Measurements from ENCODE around the gene BLOC1S6.

The BLOC1S6 gene

DNA sequence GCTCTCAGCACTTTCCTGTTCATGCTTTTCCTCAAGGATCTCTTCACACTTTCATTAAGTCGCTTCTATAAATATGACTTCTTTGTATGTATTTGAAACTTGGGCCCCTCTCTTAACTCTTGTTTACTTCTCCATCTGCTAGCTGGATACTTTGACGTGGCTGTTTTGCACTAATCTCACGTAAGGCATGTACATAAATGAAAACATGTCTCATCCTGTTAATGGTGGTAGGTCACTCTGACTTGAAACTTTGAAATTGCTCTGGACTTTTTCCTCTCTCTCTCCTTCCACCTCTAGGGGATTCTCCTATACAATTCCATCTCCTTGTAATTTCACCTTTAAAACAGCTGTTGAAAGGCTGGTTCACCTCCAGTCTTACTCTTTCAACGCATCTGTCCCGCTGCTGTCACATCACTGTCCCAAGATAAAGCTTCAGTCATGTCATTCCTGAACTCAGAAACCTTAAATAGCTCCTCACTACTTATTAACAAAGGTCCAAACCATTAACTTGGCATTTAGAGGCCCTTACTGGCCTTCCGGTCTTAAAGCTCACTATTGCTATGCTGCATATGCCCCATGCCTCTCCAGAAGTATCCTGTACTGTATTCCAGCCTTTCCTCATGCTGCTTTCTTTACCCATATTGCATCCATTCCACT lies 1.2 kb downstream of the BLOC1S6 start:
- no peak for DNase-seq (ENCODE audit: low read depth in 3 of 3)

DNA sequence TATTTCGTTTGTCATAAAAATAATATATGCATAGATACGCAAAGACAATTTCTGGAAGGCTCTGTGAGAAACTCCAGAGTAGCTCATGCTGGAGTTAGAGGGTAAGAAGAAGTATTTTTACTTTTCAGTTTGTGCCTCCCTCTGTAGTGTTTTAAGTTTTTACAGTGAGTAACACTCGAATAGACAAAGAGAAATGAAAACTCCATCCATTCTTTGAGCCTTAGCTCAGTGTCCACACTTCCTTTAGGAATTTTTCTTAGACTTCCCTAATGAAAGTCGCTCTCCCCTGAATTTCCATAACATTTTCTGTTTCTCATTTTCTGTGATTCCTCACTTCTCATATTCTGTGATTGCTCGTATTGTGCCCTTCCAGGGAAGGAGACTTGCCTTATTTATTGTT lies 2.1 kb downstream of the BLOC1S6 start:
- no peak for DNase-seq (ENCODE audit: low read depth in 3 of 3)

DNA sequence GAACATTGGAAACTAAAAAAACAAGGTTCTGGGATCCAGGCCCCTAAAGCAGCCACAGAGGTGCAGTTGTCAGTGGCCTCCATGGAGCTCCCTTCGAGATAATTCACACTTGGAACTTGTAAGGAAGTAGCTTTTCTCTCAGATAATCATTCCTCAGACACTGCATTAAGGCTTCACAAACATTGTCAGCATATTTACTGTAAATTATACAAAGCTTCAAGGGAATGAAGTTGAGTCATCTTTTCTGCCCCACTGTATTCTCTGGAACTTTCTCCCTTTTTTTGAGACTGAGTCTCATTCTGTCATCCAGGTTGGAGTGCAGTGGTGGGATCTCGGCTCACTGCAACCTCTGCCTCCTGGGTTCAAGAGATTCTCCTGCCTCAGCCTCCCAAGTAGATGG lies 7.1 kb downstream of the BLOC1S6 start:
- no peak for DNase-seq (ENCODE audit: low read depth in 3 of 3)

DNA sequence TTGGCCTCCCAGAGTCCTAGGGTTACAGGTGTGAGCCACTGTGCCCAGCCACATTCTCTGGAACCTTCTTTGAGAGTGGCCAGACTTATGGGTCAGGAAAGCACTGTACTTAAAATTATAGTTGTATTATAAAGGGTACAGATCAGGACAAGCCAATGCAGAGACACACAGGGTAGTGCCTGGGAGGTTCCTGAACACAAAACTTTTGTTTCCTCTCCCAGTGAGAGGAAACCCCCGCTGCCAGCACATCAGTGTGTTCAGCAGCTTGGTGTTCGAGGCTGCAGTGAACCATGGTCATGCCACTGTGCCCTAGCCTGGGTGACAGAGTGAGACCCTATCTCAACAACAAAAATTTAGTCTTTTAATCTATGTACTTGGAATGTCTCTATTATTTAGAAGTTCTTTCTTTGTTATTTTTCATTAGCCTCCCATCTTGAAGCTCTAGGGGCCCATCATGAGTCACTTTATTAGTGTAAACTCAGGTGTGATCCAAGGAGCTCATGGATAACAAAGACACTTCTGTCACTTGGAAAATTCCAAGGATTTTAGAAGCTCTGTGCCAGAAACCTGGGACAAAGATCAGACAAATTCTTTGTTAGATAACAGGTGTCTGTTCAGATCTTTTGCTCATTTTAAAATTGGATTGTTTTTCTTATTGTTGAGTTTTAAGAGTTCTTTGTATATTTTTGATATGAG lies 7.8 kb downstream of the BLOC1S6 start:
- no peak for DNase-seq (ENCODE audit: low read depth in 3 of 3)

DNA sequence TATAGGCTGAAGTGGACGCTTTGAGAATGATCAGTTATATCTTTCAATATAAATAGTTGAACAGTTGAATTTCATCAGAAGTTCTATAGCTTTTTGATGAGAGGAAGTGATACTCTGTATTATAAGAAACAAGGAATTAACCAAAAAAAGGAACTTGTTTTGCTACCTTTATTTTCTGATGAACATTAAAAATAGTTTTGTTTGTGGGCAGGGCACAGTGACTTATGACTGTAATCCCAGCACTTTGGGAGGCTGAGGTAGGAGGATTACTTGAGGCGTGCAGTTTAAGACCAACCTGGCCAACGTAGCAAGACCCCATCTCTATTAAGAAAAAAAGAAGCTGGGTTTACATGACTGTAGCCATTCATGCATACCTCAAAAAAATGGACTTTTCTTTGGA lies 16.7 kb downstream of the BLOC1S6 start:
- DNase-seq (ENCODE audit: low read depth in 3 of 3): no peak

DNA sequence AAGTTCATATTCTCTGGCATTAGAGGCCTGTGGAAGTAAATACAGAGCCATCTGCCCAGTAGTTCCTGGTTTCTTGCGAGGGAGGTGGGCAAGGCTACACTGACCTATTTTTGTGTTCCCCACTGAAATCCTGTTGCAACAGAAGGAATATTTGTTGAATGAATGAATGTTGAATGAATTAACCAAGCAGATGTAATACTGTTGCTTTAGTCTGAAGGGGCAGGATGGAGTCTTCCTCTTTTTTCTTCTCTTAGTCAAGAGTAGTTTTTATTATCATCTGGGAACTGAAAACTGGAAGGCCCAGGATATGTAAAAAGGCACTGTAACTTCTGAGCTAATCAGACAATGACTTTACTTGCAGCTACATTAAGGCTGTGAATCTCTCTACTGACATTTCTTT lies 17.1 kb downstream of the BLOC1S6 start:
- DNase-seq (ENCODE audit: low read depth in 3 of 3): no peak

DNA sequence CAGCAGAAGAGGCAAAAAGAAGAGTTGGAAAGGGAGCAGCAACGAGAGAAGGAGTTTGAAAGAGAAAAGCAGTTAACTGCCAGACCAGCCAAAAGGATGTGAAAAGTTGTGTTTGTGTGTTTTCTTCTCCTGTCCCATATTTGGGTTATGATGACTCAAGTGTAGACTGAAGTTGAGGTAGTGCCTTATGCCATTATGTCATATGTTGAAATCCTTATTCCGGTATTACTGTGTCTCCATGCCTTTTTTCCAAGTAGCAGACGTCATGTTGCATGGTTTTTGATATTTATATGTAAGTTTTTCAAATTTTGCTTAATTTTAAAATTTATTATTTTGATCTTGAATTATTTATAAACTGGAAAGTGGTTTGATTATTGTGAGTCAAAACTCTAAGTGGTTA lies 19.2 kb downstream of the BLOC1S6 start:
- DNase-seq (ENCODE audit: low read depth in 3 of 3): no peak

DNA sequence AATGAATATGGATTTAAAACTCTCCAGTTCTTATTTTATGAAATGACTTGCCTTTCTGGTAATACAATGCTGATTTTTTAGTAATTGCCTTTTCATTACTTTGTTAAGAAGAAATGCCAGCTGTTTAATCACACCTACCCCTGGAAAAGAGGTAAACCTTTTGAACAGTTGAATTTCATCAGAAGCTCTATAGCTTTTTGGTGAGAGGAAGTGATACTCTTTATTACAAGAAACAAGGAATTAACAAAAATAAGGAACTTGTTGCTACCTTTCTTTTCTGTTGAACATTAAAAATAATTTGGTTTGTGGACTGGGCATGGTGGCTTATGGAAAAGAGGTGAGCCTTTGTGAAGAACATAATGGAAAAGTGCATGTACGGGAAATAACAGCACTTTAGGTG lies 19.7 kb downstream of the BLOC1S6 start:
- no peak for DNase-seq (ENCODE audit: low read depth in 3 of 3)

DNA sequence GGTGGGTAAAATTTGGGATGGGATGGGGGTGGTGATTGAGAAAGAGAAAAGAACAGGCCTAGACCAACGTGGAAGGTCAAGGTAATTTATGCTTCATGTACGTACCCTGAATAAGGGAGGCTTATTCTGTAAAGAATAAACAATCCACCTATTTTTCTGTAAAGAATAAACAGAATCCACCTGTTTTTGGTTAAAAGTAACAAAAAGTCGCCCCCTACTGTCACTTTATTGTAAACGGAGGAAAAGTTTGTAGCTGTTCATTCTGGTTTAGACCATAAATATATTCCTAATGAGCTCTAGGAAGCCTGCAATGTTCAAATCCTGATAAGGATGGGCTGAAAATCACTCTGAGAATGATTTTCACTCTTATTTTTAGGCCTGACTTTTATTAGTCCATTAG lies 24.1 kb downstream of the BLOC1S6 start:
- DNase-seq (ENCODE audit: low read depth in 3 of 3): no peak

DNA sequence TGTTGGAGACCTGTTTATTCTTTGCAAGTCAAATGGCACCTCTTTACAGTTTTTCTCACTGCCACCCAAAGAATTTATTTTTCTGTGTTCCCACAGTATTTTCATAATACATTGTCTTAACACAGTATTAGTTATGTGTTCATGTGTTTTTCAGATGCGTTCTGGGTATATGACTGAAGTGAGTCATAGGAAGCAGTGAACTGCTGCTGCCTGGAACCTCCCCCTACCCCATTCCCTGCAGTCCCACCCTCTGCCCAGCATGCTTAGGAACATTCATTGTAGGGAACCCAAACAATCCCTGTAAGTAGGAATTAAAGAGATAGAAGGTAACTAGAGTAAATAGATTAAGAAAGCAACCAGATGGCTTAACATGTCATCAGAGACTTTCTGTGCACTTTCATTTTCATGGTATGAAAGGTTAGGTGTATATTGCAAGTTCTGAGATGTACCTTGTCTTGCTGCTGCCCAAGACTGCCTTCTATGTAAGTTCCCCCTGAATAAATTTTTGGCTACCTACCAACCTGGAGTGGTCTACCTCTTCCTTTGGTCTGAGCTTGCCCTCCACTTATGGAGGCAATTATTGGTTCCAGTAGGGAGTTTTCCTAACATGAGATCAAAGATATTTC lies 25.7 kb downstream of the BLOC1S6 start:
- no peak for DNase-seq (ENCODE audit: low read depth in 3 of 3)

DNA sequence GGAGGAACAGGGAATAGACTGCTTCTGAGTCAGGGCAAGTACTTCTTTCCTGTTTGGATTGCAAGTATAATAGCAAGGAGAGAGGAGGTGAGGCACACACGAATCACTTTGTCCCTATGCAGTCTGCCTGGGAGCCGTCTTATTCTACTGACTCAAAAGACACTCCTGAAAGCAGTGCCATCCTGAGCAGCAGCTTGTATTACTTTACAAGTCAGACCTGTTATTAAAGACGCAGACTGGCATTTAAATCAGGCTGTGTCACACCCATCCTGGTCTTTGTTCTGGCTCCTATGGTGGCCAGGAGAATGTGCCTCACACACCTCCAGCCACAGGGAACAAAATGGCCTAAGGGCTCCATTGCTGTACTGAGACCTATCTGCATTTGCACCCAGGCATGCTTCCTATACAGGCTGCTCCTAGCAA lies 29.7 kb downstream of the BLOC1S6 start:
- no peak for DNase-seq (ENCODE audit: low read depth in 3 of 3)

DNA sequence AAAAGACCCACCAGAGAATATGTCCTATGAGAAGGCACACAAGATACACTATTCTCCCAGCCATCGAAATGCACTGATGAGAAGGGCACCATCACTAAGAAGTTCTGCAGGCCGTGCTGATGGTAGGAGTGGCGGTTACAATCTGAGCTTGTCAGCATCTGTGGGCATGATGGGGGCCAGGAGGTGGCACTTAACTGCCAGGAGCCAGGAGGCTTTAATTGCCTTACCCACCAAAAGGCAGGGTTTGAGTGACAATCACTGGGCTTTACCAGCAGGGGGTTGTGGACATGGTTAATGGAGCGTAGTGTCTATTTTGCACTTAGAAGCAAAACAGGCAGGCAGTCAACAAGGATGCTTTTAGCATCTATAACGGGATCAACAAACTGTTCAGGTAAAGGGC lies 31.6 kb downstream of the BLOC1S6 start:
- DNase-seq (ENCODE audit: low read depth in 3 of 3): no peak

DNA sequence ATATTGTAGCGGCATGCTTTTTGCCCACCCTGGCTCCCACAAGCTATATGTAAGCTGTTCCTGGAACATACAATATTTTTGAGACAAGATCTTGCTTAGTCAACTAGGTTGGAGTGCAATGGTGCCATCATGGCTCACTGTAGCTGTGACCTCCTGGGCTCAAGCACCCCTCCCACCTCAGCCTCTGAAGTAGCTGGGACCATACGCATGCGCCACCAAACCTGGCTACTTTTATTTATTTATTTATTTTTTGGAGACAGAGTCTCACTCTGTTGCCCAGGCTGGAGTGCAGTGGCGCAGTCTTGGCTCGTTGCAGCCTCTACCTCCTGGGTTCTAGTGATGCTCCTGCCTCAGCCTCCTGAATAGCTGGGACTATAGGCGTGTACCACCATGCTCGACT lies 41.0 kb downstream of the BLOC1S6 start:
- no peak for DNase-seq (ENCODE audit: low read depth in 3 of 3)

DNA sequence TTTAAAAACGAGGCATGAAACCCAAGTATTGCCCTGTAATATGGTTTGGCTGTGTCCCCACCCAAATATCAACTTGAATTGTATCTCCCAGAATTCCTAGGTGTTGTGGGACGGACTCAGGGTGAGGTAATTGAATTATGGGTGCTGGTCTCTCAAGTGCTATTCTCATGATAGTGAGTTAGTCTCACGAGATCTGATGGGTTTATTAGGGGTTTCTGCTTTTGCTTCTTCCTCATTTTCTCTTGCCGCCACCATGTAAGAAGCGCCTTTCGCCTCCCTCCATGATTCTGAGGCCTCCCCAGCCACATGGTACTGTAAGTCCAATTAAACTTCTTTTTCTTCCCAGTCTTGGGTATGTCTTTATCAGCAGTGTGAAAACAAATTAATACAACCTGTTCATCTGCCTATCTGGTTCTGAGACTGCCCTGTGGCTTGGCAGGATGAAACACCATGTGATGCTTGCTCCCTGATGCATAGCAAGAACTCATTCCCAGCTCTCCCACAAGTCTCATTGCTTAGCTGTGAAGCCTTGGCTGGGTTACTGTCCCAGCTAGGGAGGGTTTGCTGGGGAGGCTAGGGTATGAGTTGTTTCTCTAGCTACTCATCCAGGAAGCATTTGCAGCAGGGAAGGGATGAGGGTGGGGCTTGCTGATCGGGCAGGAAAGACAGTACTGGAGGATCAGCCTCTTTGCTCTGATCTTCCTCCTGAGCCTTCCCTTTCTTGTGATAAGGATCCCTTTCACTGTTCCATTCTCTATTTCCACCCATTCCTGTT lies 43.9 kb downstream of the BLOC1S6 start:
- no peak for DNase-seq (ENCODE audit: low read depth in 3 of 3)

DNA sequence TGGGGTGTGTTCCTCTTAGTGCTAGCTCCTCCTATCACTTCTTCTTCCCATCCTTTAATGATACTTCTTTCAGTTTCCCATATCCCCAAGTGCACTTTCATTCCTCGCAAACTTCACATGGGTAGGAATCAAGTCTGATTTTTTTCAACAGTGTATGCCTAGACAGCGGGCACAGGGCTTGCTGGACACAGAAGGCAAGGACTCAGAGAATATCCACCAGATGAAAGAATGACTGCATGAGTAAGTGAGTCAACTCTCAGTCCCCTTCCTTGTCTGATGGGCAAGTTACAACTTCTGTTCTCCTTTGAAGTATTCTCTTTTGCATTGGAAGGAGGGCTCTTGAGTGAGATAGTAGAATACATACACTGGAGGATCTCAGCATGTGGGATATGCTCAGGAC lies 44.6 kb downstream of the BLOC1S6 start:
- no peak for DNase-seq (ENCODE audit: low read depth in 3 of 3)

DNA sequence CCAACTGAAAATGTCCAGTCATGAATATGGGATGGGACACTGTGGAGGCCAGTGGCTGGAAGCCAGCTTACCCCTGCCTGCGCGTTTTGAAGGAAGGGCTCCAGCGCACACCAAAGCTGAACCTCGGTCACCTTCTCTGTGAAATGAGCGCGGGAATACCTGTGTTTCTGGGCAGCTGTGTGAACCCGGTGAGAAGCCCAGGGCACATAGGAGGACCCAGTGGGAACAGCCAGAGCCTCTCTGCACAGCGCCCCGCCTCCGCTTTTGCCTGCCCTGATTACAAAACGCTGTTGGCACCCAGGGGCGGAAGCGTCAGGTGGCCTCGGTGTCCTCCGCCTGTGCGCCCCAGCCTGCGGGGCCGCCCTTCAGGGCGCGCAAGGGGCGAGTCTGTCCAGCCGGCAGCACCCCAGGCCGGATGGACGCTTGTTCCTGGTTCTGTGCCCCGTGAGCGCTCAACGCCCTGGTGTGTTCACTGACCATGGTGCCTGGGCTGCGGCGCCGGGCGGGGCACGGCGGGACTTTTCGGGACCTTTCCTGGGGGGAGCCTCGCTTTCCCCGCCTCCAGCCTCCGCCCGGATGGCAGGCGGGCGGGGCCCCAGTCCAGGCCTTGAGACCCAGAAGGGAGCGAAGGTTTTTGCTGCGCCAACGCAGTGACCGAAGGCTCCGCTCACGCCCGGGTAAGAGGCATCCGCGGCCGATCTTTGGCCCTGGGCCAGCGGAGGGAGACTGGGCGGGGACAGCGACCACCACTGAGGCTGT lies 47.4 kb downstream of the BLOC1S6 start, which contains the start of gene SQOR:
TSS of gene SQOR (plus strand) at position 598 of the 759 bp plus-strand sequence. CDS start 23,895 bp downstream, outside the sequence.
- peak; percentile 34 to 62 (median 43) for DNase-seq (ENCODE audit: low read depth in 3 of 3)

DNA sequence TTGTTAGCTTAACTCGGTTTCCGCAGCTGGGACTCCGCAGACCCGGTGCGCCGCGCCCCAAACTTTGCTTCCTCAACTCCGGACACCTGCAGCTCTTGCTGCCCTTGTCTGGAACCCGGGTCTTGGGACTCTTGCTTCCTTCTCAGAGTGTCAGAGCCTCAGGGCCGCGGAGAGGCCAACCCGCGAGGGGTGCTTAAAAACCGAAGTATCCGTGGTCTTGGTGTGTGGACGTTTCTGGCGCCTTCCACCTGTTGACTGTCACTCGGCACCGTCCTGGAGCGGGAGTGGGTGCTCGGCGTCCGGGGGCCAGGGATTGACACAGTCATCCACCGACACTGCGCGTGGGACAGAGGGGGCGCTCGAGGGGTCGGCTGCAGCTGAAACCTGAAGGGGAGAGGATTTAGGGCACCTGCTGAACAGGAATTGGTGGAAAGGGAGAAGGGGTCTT lies 48.0 kb downstream of the BLOC1S6 start:
- peak in 2 of 3 donors; percentile 41 to 55 for DNase-seq (ENCODE audit: low read depth in 3 of 3)

DNA sequence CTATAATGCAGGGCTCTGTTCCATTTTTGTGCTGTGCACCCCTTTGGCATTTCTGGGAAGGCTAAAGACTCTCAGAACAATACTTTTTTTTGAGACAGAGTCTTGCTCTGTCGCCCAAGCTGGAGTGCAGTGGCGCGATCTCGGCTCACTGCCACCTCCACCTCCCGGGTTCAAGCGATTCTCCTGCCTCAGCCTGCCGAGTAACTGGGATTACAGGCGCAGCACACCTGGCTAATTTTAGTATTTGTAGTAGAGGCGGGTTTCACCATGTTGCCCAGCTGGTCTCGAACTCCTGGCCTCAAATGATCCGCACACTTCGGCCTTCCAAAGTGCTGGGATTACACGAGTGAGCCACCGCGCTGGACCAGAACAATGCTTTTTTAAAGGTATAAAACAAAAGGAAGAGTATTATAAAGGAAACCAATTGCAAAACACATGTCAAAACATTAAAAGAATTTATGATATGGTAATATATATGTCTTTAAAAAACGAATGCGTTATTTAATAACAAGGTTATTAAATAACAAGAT lies 48.6 kb downstream of the BLOC1S6 start:
- no peak for DNase-seq (ENCODE audit: low read depth in 3 of 3)

DNA sequence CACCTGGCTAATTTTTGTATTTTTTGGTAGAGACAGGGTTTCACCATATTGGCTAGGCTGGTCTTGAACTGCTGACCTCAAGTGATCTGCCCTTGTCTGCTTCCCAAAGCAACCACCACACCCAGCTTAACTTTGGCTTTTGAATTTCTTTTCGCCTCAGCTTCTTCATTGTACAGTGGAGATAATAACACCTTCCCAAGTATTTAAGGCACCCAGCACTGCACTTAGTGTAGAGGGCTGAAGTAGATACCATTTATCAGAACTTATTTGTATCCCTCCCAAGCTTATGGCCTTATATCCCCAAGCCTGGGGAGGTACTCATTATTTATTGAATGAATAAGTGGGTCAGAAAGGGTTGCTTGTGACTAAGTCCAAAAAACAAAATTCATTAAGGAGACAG lies 50.0 kb downstream of the BLOC1S6 start:
- no peak for DNase-seq (ENCODE audit: low read depth in 3 of 3)

DNA sequence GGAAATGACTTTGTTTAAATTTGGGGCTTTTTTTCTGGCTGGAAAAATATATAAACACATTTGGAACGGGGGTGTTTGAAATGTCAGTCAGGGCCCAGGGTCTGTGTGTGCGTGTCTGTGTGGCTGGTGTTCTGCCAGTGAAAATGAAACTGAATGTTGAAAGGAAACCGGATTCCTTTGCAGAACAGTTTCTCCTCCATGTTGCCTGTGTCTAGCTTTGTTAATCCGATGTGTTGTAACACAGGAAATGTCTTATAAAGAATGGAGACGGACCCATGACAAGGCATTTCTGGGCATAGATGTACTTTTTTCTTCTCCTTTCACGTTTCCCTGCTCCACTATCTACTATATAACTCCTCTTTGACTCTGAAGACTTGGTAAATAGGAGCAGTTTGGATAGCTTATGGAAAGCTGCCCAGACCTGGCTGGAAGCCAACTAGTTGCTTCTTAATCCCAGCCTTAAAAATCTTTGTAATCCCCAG lies 50.4 kb downstream of the BLOC1S6 start:
- peak in 2 of 3 donors; percentile 30 to 38 for DNase-seq (ENCODE audit: low read depth in 3 of 3)

DNA sequence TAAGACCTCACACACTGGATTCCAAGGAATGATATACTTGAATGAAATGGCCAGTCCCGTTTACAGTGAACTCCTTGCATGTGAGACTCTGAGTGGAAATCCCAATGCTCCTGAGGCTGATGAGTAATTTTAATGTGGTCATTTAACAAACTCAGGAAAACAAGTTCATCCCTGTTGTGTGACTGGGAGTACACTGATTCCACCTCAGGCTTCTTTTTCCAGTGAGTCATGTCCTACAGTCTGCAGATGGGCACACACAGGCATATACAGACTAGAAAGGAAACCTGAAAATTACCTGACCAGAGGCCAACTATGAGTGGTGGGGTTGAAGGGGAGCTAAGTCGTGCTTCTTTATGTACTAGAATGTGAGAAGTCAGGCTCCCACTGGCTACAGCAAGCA lies 53.4 kb downstream of the BLOC1S6 start:
- no peak for DNase-seq (ENCODE audit: low read depth in 3 of 3)

Data from stimulated activated CD4-positive, alpha-beta T cell treated with anti-CD3 and anti-CD28 coated beads, TNF-alpha, amount 100 ng/mL, for 48 hours (primary cell).